SK-N-SH (cell line): ENCODE results near the gene ARID3A. TPM values are rescaled to one million over a fixed set of nuclear protein-coding genes. Genes with fewer than 3 reads are reported as not detected.

Experiments used
- CTCF ChIA-PET: fragments of 300-600, 350-600 bp; formaldehyde crosslinking; extraction: SDS; loops from one replicate; lab custom pipeline; 2021; lab: Yijun Ruan, JAX
- POLR2A ChIA-PET: fragments of 350-600 bp; sonication (Branson Sonifier 250); formaldehyde crosslinking; extraction: SDS; loops from one replicate; lab custom pipeline; 2020; ENCODE audit warnings: antibody characterized with exemption, inconsistent platforms; lab: Yijun Ruan, JAX
- DNase-seq: peaks from one replicate; pipeline ENCODE4 v3.0.0; 2012
- H2AFZ ChIP-seq: fragments of 200-600 bp; sonication (generic); 2 replicates; pipeline ENCODE4 v1.8.1; 2016; ENCODE audit warnings: antibody characterized with exemption, mild to moderate bottlenecking, low read depth
- H3F3A ChIP-seq: fragments of 200-600 bp; sonication (generic); replicated peaks from 2 replicates; pipeline ENCODE3; 2016; ENCODE audit warnings: antibody characterized with exemption, mild to moderate bottlenecking; ENCODE audit not compliant: insufficient read depth
- H3K27ac ChIP-seq, 2 experiments: fragments of 200-500 bp in 1 of 2; fragments of 200-600 bp in 1 of 2; sonication (Bioruptor generic) in 1 of 2; sonication (generic), shearing (Covaris generic) in 1 of 2; 2 replicates each; pipeline versions ENCODE4 v1.5.1 to v1.6.1; 2014 to 2016; ENCODE audit warnings: low read depth in 2 of 2, inconsistent platforms in 1 of 2, low read length in 1 of 2, mild to moderate bottlenecking in 1 of 2, mixed read lengths in 1 of 2
- H3K27me3 ChIP-seq: fragments of 200-600 bp; sonication (generic), shearing (Covaris generic); 2 replicates; pipeline ENCODE4 v1.6.1; 2016; ENCODE audit warnings: mixed run types; ENCODE audit not compliant: insufficient read depth
- H3K36me3 ChIP-seq, 2 experiments: fragments of 200-500 bp in 1 of 2; fragments of 200-600 bp in 1 of 2; sonication (Bioruptor generic) in 1 of 2; sonication (generic) in 1 of 2; replicated peaks in 1 of 2; 2 replicates each; pipeline versions ENCODE3 to v1.5.1; 2014 to 2016; ENCODE audit warnings: low read length in 1 of 2, mild to moderate bottlenecking in 1 of 2; ENCODE audit not compliant: insufficient read depth in 2 of 2, control insufficient read depth in 1 of 2
- H3K4me1 ChIP-seq, 2 experiments: fragments of 200-500 bp in 1 of 2; fragments of 200-600 bp in 1 of 2; sonication (Bioruptor generic) in 1 of 2; sonication (generic), shearing (Covaris generic) in 1 of 2; 2 replicates each; pipeline versions ENCODE4 v1.5.1 to v1.6.1; 2014 to 2016; ENCODE audit warnings: low read depth in 1 of 2, low read length in 1 of 2, mixed run types in 1 of 2; ENCODE audit not compliant: insufficient read depth in 2 of 2, control insufficient read depth in 1 of 2
- H3K4me2 ChIP-seq: fragments of 200-600 bp; sonication (generic), shearing (Covaris generic); 2 replicates; pipeline ENCODE4 v1.6.1; 2017; ENCODE audit warnings: mixed run types
- H3K4me3 ChIP-seq, 2 experiments: fragments of 200-500 bp in 1 of 2; fragments of 200-600 bp in 1 of 2; sonication (Bioruptor generic) in 1 of 2; sonication (generic), shearing (Covaris generic) in 1 of 2; 2 replicates each; pipeline versions ENCODE4 v1.5.1 to v1.8.1; 2014 to 2016; ENCODE audit warnings: low read depth in 2 of 2, inconsistent platforms in 1 of 2, low read length in 1 of 2, mild to moderate bottlenecking in 1 of 2, mixed read lengths in 1 of 2, moderate library complexity in 1 of 2
- H3K79me2 ChIP-seq: fragments of 200-600 bp; sonication (generic); 2 replicates; pipeline ENCODE4 v1.8.1; 2017; ENCODE audit warnings: mild to moderate bottlenecking; ENCODE audit not compliant: insufficient read depth
- H3K9ac ChIP-seq: fragments of 200-600 bp; sonication (generic); 2 replicates; pipeline ENCODE4 v1.6.1; 2017; ENCODE audit warnings: mixed run types
- H3K9me2 ChIP-seq: fragments of 200-600 bp; sonication (generic); 2 replicates; pipeline ENCODE4 v1.6.1; 2017; ENCODE audit warnings: mixed run types
- H3K9me3 ChIP-seq: fragments of 200-600 bp; sonication (generic); 2 replicates; pipeline ENCODE4 v1.6.1; 2017; ENCODE audit warnings: mixed run types, mild to moderate bottlenecking, moderate library complexity
- H4K20me1 ChIP-seq: fragments of 200-600 bp; sonication (generic); 2 replicates; pipeline ENCODE4 v1.6.1; 2017; ENCODE audit warnings: mild to moderate bottlenecking, mixed run types; ENCODE audit not compliant: insufficient read depth
- EZH2phosphoT487 ChIP-seq: fragments of 200-600 bp; sonication (generic); IDR thresholded peaks from 2 replicates; pipeline ENCODE4 v1.6.1; 2017; ENCODE audit warnings: low read depth, mixed run types, mild to moderate bottlenecking, antibody characterized with exemption, moderate library complexity, borderline replicate concordance
- FOXJ3 ChIP-seq: sonication (generic); formaldehyde crosslinking; IDR thresholded peaks from 2 replicates; pipeline ENCODE4 v1.5.1; 2020; ENCODE audit warnings: mild to moderate bottlenecking, missing genetic modification reagents
- MEF2A ChIP-seq: IDR thresholded peaks from 2 replicates; pipeline ENCODE4 v1.4.0; 2012; ENCODE audit warnings: low read depth, borderline replicate concordance
- MXI1 ChIP-seq: IDR thresholded peaks from 2 replicates; pipeline ENCODE4 v1.6.1; 2012; ENCODE audit warnings: mild to moderate bottlenecking, low read depth, low read length, improper control_type of control experiment
- NFIC ChIP-seq: IDR thresholded peaks from 2 replicates; pipeline ENCODE4 v1.4.0; 2012; ENCODE audit warnings: borderline replicate concordance
- NRF1 ChIP-seq: IDR thresholded peaks from 2 replicates; pipeline ENCODE4 v1.6.1; 2012; ENCODE audit warnings: low read depth, mild to moderate bottlenecking, low read length
- PBX3 ChIP-seq: IDR thresholded peaks from 2 replicates; pipeline ENCODE4; 2012
- POLR2AphosphoS5 ChIP-seq: IDR thresholded peaks from 2 replicates; pipeline ENCODE4 v1.6.1; 2012; ENCODE audit warnings: low read depth, low read length
- RAD21 ChIP-seq: IDR thresholded peaks from 2 replicates; pipeline ENCODE4 v1.6.1; 2012; ENCODE audit warnings: mild to moderate bottlenecking, low read length
- TAF1 ChIP-seq: IDR thresholded peaks from 2 replicates; pipeline ENCODE4 v1.6.1; 2012; ENCODE audit warnings: low read depth, mild to moderate bottlenecking, low read length, moderate library complexity, borderline replicate concordance
- TEAD4 ChIP-seq: IDR thresholded peaks from 2 replicates; pipeline ENCODE4 v1.4.0; 2012; ENCODE audit warnings: mild to moderate bottlenecking, borderline replicate concordance; ENCODE audit not compliant: insufficient read depth
- WGBS: methylation state at CpG from one replicate; pipeline ENCODE4 v1.1.6; 2017; ENCODE audit warnings: low lambda C conversion rate; 5-methylcytosine and 5-hydroxymethylcytosine counted together
- polyA plus RNA-seq, 3 experiments: library from polyadenylated mRNA; depleted of rRNA; stranded (reverse); fragments of >200 nt; gene quantifications; 2 replicates each; pipeline ENCODE4 v1.2.3, GENCODE V29; 2012
- TF ChIP-seq, protein P1 (sequence below): IDR thresholded peaks from 2 replicates; pipeline ENCODE4 v1.4.0; 2012; ENCODE audit warnings: low read depth, borderline replicate concordance

Gene ARID3A
- polyA plus RNA-seq, 1 of the 3 experiments (the other 2 are of a cell fraction), result 8.6 TPM

- TF ChIP-seq NFIC, result peak; percentile 55; the same call in 1 of the 2 replicates
- no peak for TF ChIP-seq TAF1
- TF ChIP-seq MXI1, result peak; percentile 26; the same call in 1 of the 2 replicates
- no peak for TF ChIP-seq MEF2A
- TF ChIP-seq FOXJ3 (CRISPR knock-in tag), result no peak
- TF ChIP-seq PBX3, result no peak
Measured at GRCh38 chr19:944663-945241, 18.9 kb downstream of the ARID3A start (continued).

DNA sequence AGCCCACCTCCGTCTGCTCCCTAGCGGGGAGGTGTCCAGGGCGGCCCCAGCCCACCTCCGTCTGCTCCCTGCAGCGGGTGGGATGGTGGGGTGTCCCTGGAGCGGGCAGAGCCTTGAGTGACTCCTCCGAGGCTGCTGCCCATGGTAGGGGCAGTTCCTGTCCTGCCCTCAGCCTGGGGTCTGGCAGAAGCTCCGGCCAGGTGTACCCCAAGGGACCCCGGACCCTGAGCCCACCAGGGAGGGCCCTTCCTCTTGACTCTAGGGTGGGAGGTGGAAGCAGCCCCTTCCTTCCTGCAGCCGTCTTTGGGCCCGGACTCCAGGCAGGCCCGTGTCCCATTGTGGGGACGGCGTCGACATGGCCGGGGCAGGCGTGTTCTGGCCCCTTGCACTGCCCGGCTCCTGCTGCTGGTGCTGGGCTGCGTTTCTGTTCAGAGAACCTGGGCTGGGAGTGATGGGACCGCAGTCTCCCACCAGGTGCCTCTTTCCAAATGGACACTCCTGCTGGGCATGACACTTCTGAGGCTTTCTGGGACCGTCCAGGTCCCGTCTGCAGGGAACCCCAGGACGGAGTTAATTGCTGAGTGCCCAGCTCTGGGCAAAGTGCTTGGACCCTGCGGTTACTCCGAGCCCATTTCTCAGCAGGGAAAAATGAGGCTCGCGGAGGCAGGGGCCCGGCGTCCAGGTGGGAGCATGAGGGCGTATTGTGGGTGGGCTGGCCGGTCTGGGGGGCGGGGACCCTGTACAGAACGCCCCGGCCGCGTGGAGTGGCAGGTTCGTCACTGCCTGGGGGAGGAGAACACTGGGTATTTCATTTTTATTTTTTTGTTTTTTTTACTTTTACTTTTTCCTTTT, 19.8 kb downstream of the ARID3A start:
- H4K20me1 ChIP-seq, result peaks cover 45% of the 10 kb centered on the region
- TF ChIP-seq RAD21 (no peak), EZH2phosphoT487 (no peak), TEAD4 (no peak), POLR2AphosphoS5 (no peak), NRF1 (no peak)
- TF ChIP-seq, protein P1, sequence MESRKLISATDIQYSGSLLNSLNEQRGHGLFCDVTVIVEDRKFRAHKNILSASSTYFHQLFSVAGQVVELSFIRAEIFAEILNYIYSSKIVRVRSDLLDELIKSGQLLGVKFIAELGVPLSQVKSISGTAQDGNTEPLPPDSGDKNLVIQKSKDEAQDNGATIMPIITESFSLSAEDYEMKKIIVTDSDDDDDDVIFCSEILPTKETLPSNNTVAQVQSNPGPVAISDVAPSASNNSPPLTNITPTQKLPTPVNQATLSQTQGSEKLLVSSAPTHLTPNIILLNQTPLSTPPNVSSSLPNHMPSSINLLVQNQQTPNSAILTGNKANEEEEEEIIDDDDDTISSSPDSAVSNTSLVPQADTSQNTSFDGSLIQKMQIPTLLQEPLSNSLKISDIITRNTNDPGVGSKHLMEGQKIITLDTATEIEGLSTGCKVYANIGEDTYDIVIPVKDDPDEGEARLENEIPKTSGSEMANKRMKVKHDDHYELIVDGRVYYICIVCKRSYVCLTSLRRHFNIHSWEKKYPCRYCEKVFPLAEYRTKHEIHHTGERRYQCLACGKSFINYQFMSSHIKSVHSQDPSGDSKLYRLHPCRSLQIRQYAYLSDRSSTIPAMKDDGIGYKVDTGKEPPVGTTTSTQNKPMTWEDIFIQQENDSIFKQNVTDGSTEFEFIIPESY, result no peak
- ChIA-PET POLR2A (interaction anchor here (0.6 kb wide), 1 partner anchor 12 kb away, joined by 3 read pairs; no protein-coding TSS in a partner anchor), CTCF (interaction anchor here (0.8 to 1.6 kb wide), 5 partner anchors 10 to 82 kb away, joined by 3 to 7 read pairs (median 5); no protein-coding TSS in a partner anchor)
- no peak overlapping the region for H2AFZ ChIP-seq
- peaks cover 0 to 4% of the 10 kb centered on the region in 2 experiments for H3K36me3 ChIP-seq
- H3K4me1 ChIP-seq, result peaks cover 6 to 40% of the 10 kb centered on the region in 2 experiments; a peak in 3 of 4 replicates
- H3K9ac ChIP-seq, result no peak overlapping the region
- DNase-seq, result no peak
- peak overlapping the region in 1 of 2 experiments; percentile 88; a peak in 2 of 4 replicates for H3K27ac ChIP-seq
- no peaks in the 10 kb centered on the region for H3K27me3 ChIP-seq
- H3F3A ChIP-seq, result peaks cover 8% of the 10 kb centered on the region
- H3K4me2 ChIP-seq, result no peak overlapping the region
- H3K9me3 ChIP-seq, result no peaks in the 10 kb centered on the region
- 95% methylated on average over 21 of the region's 37 CpGs for WGBS
- no peaks in the 10 kb centered on the region for H3K9me2 ChIP-seq
- H3K79me2 ChIP-seq, result peaks cover 30% of the 10 kb centered on the region; the same call in 1 of the 2 replicates
- no peak overlapping the region for H3K4me3 ChIP-seq
